HL-60 (cell line): Measurements from ENCODE around the gene PCED1B.
A peak's percentile ranks its signal among the peaks of the same experiment; 100 is the strongest.

Source experiments
- DNase-seq, 2 experiments: peaks; one replicate each; pipeline ENCODE4 v3.0.0-alpha.2; 2010 to 2020; ENCODE audit warnings: low read depth in 1 of 2, low spot score in 1 of 2
- H3K27ac ChIP-seq: fragments of 250-450 bp; sonication (Bioruptor Pico); replicated peaks from 2 replicates; pipeline ENCODE4 v1.5.1; 2020; ENCODE audit warnings: mild to moderate bottlenecking, moderate library complexity
- H3K27me3 ChIP-seq: fragments of 250-450 bp; sonication (Bioruptor Pico); 2 replicates; pipeline ENCODE4 v1.5.1; 2021; ENCODE audit warnings: mild to moderate bottlenecking, moderate library complexity; ENCODE audit not compliant: insufficient read depth, poor library complexity, severe bottlenecking
- H3K4me3 ChIP-seq: replicated peaks from 2 replicates; pipeline ENCODE4 v1.5.1; 2011; ENCODE audit warnings: mild to moderate bottlenecking, control low read depth, low read length; ENCODE audit not compliant: insufficient read depth
- CTCF ChIP-seq: IDR thresholded peaks from one replicate; pipeline ENCODE4 v1.5.1; 2011; ENCODE audit warnings: low read length, control low read depth, inconsistent platforms; ENCODE audit not compliant: insufficient read depth
- GABPA ChIP-seq: IDR thresholded peaks from 2 replicates; pipeline ENCODE4 v1.6.1; 2012; ENCODE audit warnings: low read depth
- POLR2AphosphoS5 ChIP-seq: IDR thresholded peaks from 2 replicates; pipeline ENCODE4 v1.6.1; 2012; ENCODE audit warnings: low read depth
- REST ChIP-seq: IDR thresholded peaks from 2 replicates; pipeline ENCODE4 v1.6.1; 2012; ENCODE audit warnings: low read depth; ENCODE audit not compliant: insufficient replicate concordance
- SPI1 ChIP-seq: IDR thresholded peaks from 2 replicates; pipeline ENCODE4 v1.6.1; 2012; ENCODE audit warnings: low read depth, mild to moderate bottlenecking, borderline replicate concordance

PCED1B gene

GRCh38 chr12:47209014-47209413 lies 129.6 kb downstream of the PCED1B start:
- Histone ChIP-seq H3K27me3 (no peaks in the 10 kb centered on the region), H3K4me3 (no peak overlapping the region), H3K27ac (peak overlapping the region; percentile 64; the same call in 1 of the 2 replicates)
- TF ChIP-seq POLR2AphosphoS5 = no peak
- TF ChIP-seq REST = no peak
- TF ChIP-seq SPI1 = no peak
- no peak for TF ChIP-seq GABPA
- no peak for TF ChIP-seq CTCF
- DNase-seq = no peak

- no peak for DNase-seq
- Histone ChIP-seq H3K27me3 (no peaks in the 10 kb centered on the region), H3K4me3 (no peak overlapping the region), H3K27ac (no peak overlapping the region)
- TF ChIP-seq GABPA (no peak), REST (no peak)
Measured at GRCh38 chr12:47210776-47211175, 131.4 kb downstream of the PCED1B start.

- no peak for DNase-seq
- TF ChIP-seq SPI1 (no peak), CTCF (no peak), GABPA (no peak), REST (no peak), POLR2AphosphoS5 (no peak)
- H3K4me3 ChIP-seq = no peak overlapping the region
- H3K27ac ChIP-seq = no peak overlapping the region
- H3K27me3 ChIP-seq = no peaks in the 10 kb centered on the region
Measured at GRCh38 chr12:47212701-47213039, 133.2 kb downstream of the PCED1B start.

GRCh38 chr12:47213396-47213795 lies 134.0 kb downstream of the PCED1B start:
- Histone ChIP-seq H3K27ac (no peak overlapping the region), H3K4me3 (no peak overlapping the region), H3K27me3 (no peaks in the 10 kb centered on the region)
- no peak for TF ChIP-seq GABPA
- TF ChIP-seq POLR2AphosphoS5 = no peak
- TF ChIP-seq CTCF = no peak
- TF ChIP-seq SPI1 = no peak
- no peak for TF ChIP-seq REST
- DNase-seq = no peak
